ENCODE results near the gene NT5DC1.

DNA sequence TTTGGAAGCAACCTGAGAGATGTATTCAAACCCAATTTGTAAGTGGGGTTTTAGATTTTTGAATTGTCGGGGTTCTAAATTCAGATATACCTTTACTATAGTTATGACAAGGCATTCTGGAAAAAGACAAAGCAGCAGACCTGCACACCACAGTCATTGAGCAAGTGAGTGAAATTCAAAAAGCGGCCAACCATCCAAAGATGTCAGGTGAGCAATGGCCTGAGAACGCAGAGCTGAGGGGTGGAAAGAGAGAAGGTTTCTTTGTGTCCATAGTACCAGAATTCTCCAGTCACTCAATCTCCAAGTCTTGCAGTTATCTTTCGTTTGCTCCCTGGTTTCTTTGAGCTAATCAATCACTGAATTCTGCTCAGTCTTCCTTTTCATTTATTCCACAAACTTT lies 38.2 kb upstream of the NT5DC1 start:
- no peak for TF ChIP-seq EZH2 (IDR thresholded peaks at IDR 0.05; ENCODE audit: insufficient read depth, low read length)
- TF ChIP-seq, protein P1, sequence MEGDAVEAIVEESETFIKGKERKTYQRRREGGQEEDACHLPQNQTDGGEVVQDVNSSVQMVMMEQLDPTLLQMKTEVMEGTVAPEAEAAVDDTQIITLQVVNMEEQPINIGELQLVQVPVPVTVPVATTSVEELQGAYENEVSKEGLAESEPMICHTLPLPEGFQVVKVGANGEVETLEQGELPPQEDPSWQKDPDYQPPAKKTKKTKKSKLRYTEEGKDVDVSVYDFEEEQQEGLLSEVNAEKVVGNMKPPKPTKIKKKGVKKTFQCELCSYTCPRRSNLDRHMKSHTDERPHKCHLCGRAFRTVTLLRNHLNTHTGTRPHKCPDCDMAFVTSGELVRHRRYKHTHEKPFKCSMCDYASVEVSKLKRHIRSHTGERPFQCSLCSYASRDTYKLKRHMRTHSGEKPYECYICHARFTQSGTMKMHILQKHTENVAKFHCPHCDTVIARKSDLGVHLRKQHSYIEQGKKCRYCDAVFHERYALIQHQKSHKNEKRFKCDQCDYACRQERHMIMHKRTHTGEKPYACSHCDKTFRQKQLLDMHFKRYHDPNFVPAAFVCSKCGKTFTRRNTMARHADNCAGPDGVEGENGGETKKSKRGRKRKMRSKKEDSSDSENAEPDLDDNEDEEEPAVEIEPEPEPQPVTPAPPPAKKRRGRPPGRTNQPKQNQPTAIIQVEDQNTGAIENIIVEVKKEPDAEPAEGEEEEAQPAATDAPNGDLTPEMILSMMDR (IDR thresholded peaks at IDR 0.05; ENCODE audit: insufficient read depth, low read depth, low read length): no peak

Data from astrocyte (in vitro differentiated cells and primary cell).